Mucosa of rectum (tissue), 2 donors: Measurements from ENCODE around the gene TECTA.
"Not testable (repeated sequence)": the region's sequence is repeated elsewhere in the genome, so short reads cannot be mapped to it uniquely, and the experiment has no call there.

ENCODE experiments used
- H3K27ac ChIP-seq, 2 donors: one replicate each; pipeline ENCODE4 v1.7.0; 2013; ENCODE audit warnings: inconsistent platforms in 2 of 2, low read depth in 2 of 2, low read length in 2 of 2
- H3K27me3 ChIP-seq, 2 donors: one replicate each; pipeline ENCODE4 v1.7.0; 2013; ENCODE audit warnings: low read length in 2 of 2; ENCODE audit not compliant: control insufficient read depth in 2 of 2, insufficient read depth in 2 of 2
- H3K36me3 ChIP-seq, 2 donors: one replicate each; pipeline ENCODE4 v1.7.0; 2013; ENCODE audit warnings: low read length in 2 of 2; ENCODE audit not compliant: control insufficient read depth in 2 of 2, insufficient read depth in 2 of 2
- H3K4me1 ChIP-seq, 2 donors: one replicate each; pipeline ENCODE4 v1.7.0; 2013; ENCODE audit warnings: low read length in 2 of 2, mild to moderate bottlenecking in 1 of 2; ENCODE audit not compliant: control insufficient read depth in 2 of 2, insufficient read depth in 2 of 2
- H3K4me3 ChIP-seq, 2 donors: one replicate each; pipeline ENCODE4 v1.7.0; 2013; ENCODE audit warnings: low read length in 2 of 2
- H3K9ac ChIP-seq, 2 donors: one replicate each; pipeline ENCODE4 v1.7.0; 2013; ENCODE audit warnings: low read length in 2 of 2, low read depth in 1 of 2, mild to moderate bottlenecking in 1 of 2
- H3K9me3 ChIP-seq, 2 donors: one replicate each; pipeline ENCODE4 v1.7.0; 2013; ENCODE audit warnings: low read length in 2 of 2; ENCODE audit not compliant: control insufficient read depth in 2 of 2
- donor health status: healthy.
- donor health status: Normal muscosa, but diverticular disease.

TECTA gene

GRCh38 chr11:121108413-121108812, 7.4 kb downstream of the TECTA start:
- H3K4me3 ChIP-seq: no peak overlapping the region
- no peaks in the 10 kb centered on the region for H3K36me3 ChIP-seq
- H3K27ac ChIP-seq: no peak overlapping the region
- no peaks in the 10 kb centered on the region for H3K9me3 ChIP-seq
- H3K27me3 ChIP-seq: no peaks in the 10 kb centered on the region
- no peak overlapping the region for H3K9ac ChIP-seq
- H3K4me1 ChIP-seq: no peaks in the 10 kb centered on the region

- Histone ChIP-seq H3K27me3 (no peaks in the 10 kb centered on the region), H3K4me3 (no peak overlapping the region), H3K9ac (no peak overlapping the region), H3K9me3 (no peaks in the 10 kb centered on the region), H3K4me1 (no peaks in the 10 kb centered on the region), H3K27ac (no peak overlapping the region), H3K36me3 (no peaks in the 10 kb centered on the region)
These were observed 8.4 kb downstream of the TECTA start for GRCh38 chr11:121109471-121109870.

- no peak overlapping the region for H3K9ac ChIP-seq
- no peaks in the 10 kb centered on the region for H3K36me3 ChIP-seq
- no peaks in the 10 kb centered on the region for H3K9me3 ChIP-seq
- no peak overlapping the region for H3K4me3 ChIP-seq
- no peaks in the 10 kb centered on the region for H3K27me3 ChIP-seq
- no peaks in the 10 kb centered on the region for H3K4me1 ChIP-seq
- H3K27ac ChIP-seq: no peak overlapping the region
These were observed 9.0 kb downstream of the TECTA start for GRCh38 chr11:121109916-121110586.

GRCh38 chr11:121110871-121111724, 10.1 kb downstream of the TECTA start:
- Histone ChIP-seq H3K4me1 (no peaks in the 10 kb centered on the region), H3K9ac (no peak overlapping the region), H3K27ac (no peak overlapping the region), H3K27me3 (no peaks in the 10 kb centered on the region), H3K4me3 (no peak overlapping the region), H3K9me3 (no peaks in the 10 kb centered on the region), H3K36me3 (no peaks in the 10 kb centered on the region)

- no peak overlapping the region for H3K4me3 ChIP-seq
- H3K36me3 ChIP-seq: no peaks in the 10 kb centered on the region
- H3K27ac ChIP-seq: no peak overlapping the region
- H3K9ac ChIP-seq: no peak overlapping the region
- no peaks in the 10 kb centered on the region for H3K4me1 ChIP-seq
- H3K9me3 ChIP-seq: no peaks in the 10 kb centered on the region
- no peaks in the 10 kb centered on the region for H3K27me3 ChIP-seq
These were observed 11.7 kb downstream of the TECTA start for GRCh38 chr11:121112498-121113455.

- Histone ChIP-seq H3K27me3 (no peaks in the 10 kb centered on the region), H3K27ac (no peak overlapping the region), H3K9me3 (no peaks in the 10 kb centered on the region), H3K36me3 (no peaks in the 10 kb centered on the region), H3K9ac (no peak overlapping the region), H3K4me1 (no peaks in the 10 kb centered on the region), H3K4me3 (no peak overlapping the region)
These were observed 12.6 kb downstream of the TECTA start for GRCh38 chr11:121113611-121114010.

GRCh38 chr11:121115024-121115423, 14.0 kb downstream of the TECTA start:
- H3K36me3 ChIP-seq, H3K9ac ChIP-seq, H3K4me3 ChIP-seq, H3K4me1 ChIP-seq, H3K9me3 ChIP-seq, H3K27me3 ChIP-seq, H3K27ac ChIP-seq: not testable (repeated sequence)

GRCh38 chr11:121117788-121118187, 16.7 kb downstream of the TECTA start:
- H3K9ac ChIP-seq: no peak overlapping the region
- H3K27ac ChIP-seq: no peak overlapping the region
- no peaks in the 10 kb centered on the region for H3K36me3 ChIP-seq
- H3K4me1 ChIP-seq: no peaks in the 10 kb centered on the region
- no peak overlapping the region for H3K4me3 ChIP-seq
- no peaks in the 10 kb centered on the region for H3K9me3 ChIP-seq
- H3K27me3 ChIP-seq: no peaks in the 10 kb centered on the region

- Histone ChIP-seq H3K4me1 (no peaks in the 10 kb centered on the region), H3K4me3 (no peak overlapping the region), H3K9me3 (no peaks in the 10 kb centered on the region), H3K9ac (no peak overlapping the region), H3K27ac (no peak overlapping the region), H3K36me3 (no peaks in the 10 kb centered on the region), H3K27me3 (no peaks in the 10 kb centered on the region)
These were observed 18.4 kb downstream of the TECTA start for GRCh38 chr11:121119440-121119839.

- H3K36me3 ChIP-seq: no peaks in the 10 kb centered on the region
- H3K27me3 ChIP-seq: no peaks in the 10 kb centered on the region
- no peak overlapping the region for H3K9ac ChIP-seq
- H3K4me3 ChIP-seq: no peak overlapping the region
- no peaks in the 10 kb centered on the region for H3K9me3 ChIP-seq
- no peaks in the 10 kb centered on the region for H3K4me1 ChIP-seq
- H3K27ac ChIP-seq: no peak overlapping the region
These were observed 21.3 kb downstream of the TECTA start for GRCh38 chr11:121122328-121122727.
